Umbilical cord (tissue), 2 donors: Measurements from ENCODE around the gene PRKAG2. TPM values are rescaled to one million over a fixed set of nuclear protein-coding genes. Genes with fewer than 3 reads are reported as not detected.

Experiments used
- DNase-seq: peaks from one replicate; pipeline ENCODE4 v3.0.0-alpha.2; 2015; ENCODE audit warnings: low spot score
- total RNA-seq: library from RNA; depleted of rRNA; stranded (reverse); fragments of >200 nt; gene quantifications from one replicate; pipeline ENCODE4 v1.2.3, GENCODE V29; 2014; ENCODE audit warnings: low replicate concordance; ENCODE audit not compliant: insufficient read depth

PRKAG2 gene
- total RNA-seq, 1 donor from 2014 or later = 71.7 TPM

GRCh38 chr7:151866761-151867655, 9.9 kb downstream of the PRKAG2 start:
- no peak for DNase-seq

GRCh38 chr7:151866028-151866427, 10.9 kb downstream of the PRKAG2 start:
- DNase-seq = no peak

GRCh38 chr7:151865070-151865670, 11.7 kb downstream of the PRKAG2 start:
- DNase-seq = no peak

- DNase-seq = no peak
Measured at GRCh38 chr7:151864561-151864960, 12.4 kb downstream of the PRKAG2 start.

GRCh38 chr7:151864081-151864480, 12.8 kb downstream of the PRKAG2 start:
- no peak for DNase-seq

- no peak for DNase-seq
Measured at GRCh38 chr7:151863386-151864079, 13.4 kb downstream of the PRKAG2 start.

- no peak for DNase-seq
Measured at GRCh38 chr7:151862606-151863381, 14.1 kb downstream of the PRKAG2 start.

GRCh38 chr7:151861881-151862280, 15.0 kb downstream of the PRKAG2 start:
- no peak for DNase-seq

GRCh38 chr7:151860771-151861170, 16.1 kb downstream of the PRKAG2 start:
- DNase-seq = no peak

- no peak for DNase-seq
Measured at GRCh38 chr7:151859948-151860685, 16.8 kb downstream of the PRKAG2 start.

- no peak for DNase-seq
Measured at GRCh38 chr7:151859111-151859947, 17.6 kb downstream of the PRKAG2 start.

GRCh38 chr7:151858456-151858855, 18.5 kb downstream of the PRKAG2 start:
- no peak for DNase-seq

- DNase-seq = no peak
Measured at GRCh38 chr7:151857866-151858450, 19.0 kb downstream of the PRKAG2 start.

- no peak for DNase-seq
Measured at GRCh38 chr7:151857412-151857811, 19.5 kb downstream of the PRKAG2 start.

- no peak for DNase-seq
Measured at GRCh38 chr7:151856516-151856915, 20.4 kb downstream of the PRKAG2 start.

- no peak for DNase-seq
Measured at GRCh38 chr7:151856098-151856497, 20.8 kb downstream of the PRKAG2 start.

- DNase-seq = no peak
Measured at GRCh38 chr7:151854720-151855071, 22.2 kb downstream of the PRKAG2 start.

GRCh38 chr7:151853896-151854719, 22.8 kb downstream of the PRKAG2 start:
- no peak for DNase-seq
